Stomach (tissue), 9 donors: ENCODE measurements around the gene PDE6H. TPM values are rescaled to one million over a fixed set of nuclear protein-coding genes. Genes with fewer than 3 reads are reported as not detected.

Experiments
- DNase-seq, 2 donors: peaks; one replicate each; pipeline versions ENCODE4 v3.0.0 to v3.0.0-alpha.2; 2013 to 2019
- H3K27ac ChIP-seq, 5 donors: fragments of 200-600 bp in 4 of 5; sonication (generic) in 4 of 5; one replicate each; pipeline ENCODE4 v1.5.1; 2013 to 2019; ENCODE audit warnings: mild to moderate bottlenecking in 1 of 5, moderate library complexity in 1 of 5
- H3K27me3 ChIP-seq, 3 donors: fragments of 200-600 bp; sonication (generic); one replicate each; pipeline ENCODE4 v1.5.1; 2017 to 2019; ENCODE audit warnings: mixed run types in 1 of 3
- H3K36me3 ChIP-seq, 4 donors: fragments of 200-600 bp; sonication (generic); 1 replicate in 3 of 4; 2 replicates in 1 of 4; pipeline ENCODE4 v1.5.1; 2016 to 2019
- H3K4me1 ChIP-seq, 4 donors: fragments of 200-600 bp; sonication (generic); one replicate each; pipeline ENCODE4 v1.5.1; 2016 to 2019
- H3K4me3 ChIP-seq, 4 donors: fragments of 200-600 bp; sonication (generic) in 3 of 4; one replicate each; pipeline ENCODE4 v1.5.1; 2016 to 2019; ENCODE audit warnings: mild to moderate bottlenecking in 1 of 4
- H3K9me3 ChIP-seq, 4 donors: fragments of 200-600 bp; sonication (generic); one replicate each; pipeline ENCODE4 v1.5.1; 2016 to 2019
- EP300 ChIP-seq: sonication (generic); formaldehyde crosslinking; IDR thresholded peaks from one replicate; pipeline ENCODE4 v1.6.1; 2017; ENCODE audit warnings: antibody characterized with exemption
- POLR2A ChIP-seq, 4 donors: fragments of 450-650 bp; IDR thresholded peaks; one replicate each; pipeline ENCODE4 v1.6.1; 2016; ENCODE audit warnings: antibody characterized with exemption in 4 of 4, control low read depth in 2 of 4, mild to moderate bottlenecking in 1 of 4, moderate library complexity in 1 of 4
- POLR2AphosphoS5 ChIP-seq, 3 donors: sonication (generic); formaldehyde crosslinking; IDR thresholded peaks; one replicate each; pipeline ENCODE4 v1.6.1; 2016; ENCODE audit warnings: antibody characterized with exemption in 3 of 3
- WGBS, 5 donors: extraction: QIAGEN DNeasy Blood & Tissue Kit in 3 of 5; methylation state at CpG; one replicate each; pipeline versions ENCODE4 v1.1.5 to v1.1.7; 2013 to 2018; 5-methylcytosine and 5-hydroxymethylcytosine counted together
- intact Hi-C: fragments of 100-400 bp; cut with DNase I; formaldehyde crosslinking; loops from one replicate; pipeline ENCODE4 v1.15.1; 2023; ENCODE audit warnings: low total_unique reads
- polyA plus RNA-seq, 3 donors: library from polyadenylated mRNA; stranded (reverse); fragments of 200-250 nt; gene quantifications; one replicate each; pipeline ENCODE4 v1.2.3, GENCODE V29; 2013
- total RNA-seq, 5 donors: library from RNA; depleted of rRNA; stranded (reverse); fragments of >200 nt; gene quantifications; one replicate each; pipeline versions ENCODE4 v1.1.0 to v1.2.3, GENCODE V29; 2014 to 2016
- TF ChIP-seq, protein P1 (sequence below), 7 experiments: fragments of 450-650 bp in 4 of 7; fragments of 200-600 bp in 3 of 7; sonication (generic) in 3 of 7; IDR thresholded peaks; one replicate each; pipeline ENCODE4 v1.5.1; 2016 to 2019; ENCODE audit warnings: antibody characterized with exemption in 7 of 7, control low read depth in 2 of 7, mild to moderate bottlenecking in 1 of 7
- donor health status: healthy with polysubstance abuse.
- donor health status: Bipolar disorder and iron deficiency.
- donor health status: healthy.

PDE6H gene
- total and polyA plus RNA-seq, 8 donors = not detected

- intact Hi-C loops = loop anchor here (5.0 kb wide), 1 partner anchor 153 kb away; no protein-coding TSS in a partner anchor
- Histone ChIP-seq H3K4me3 (no peak overlapping the region), H3K9me3 (no peaks in the 10 kb centered on the region), H3K27me3 (no peaks in the 10 kb centered on the region), H3K36me3 (no peaks in the 10 kb centered on the region), H3K27ac (peak overlapping the region in 1 of 5 donors; percentile 41), H3K4me1 (peaks cover 4 to 39% (median 14%) of the 10 kb centered on the region in 4 donors)
- DNase-seq = no peak
- WGBS, 5 donors = 43 to 56% (median 54%) methylated on average over 2 of the region's 2 CpGs
- no peak for TF ChIP-seq POLR2AphosphoS5 (IDR thresholded peaks at IDR 0.05)
- TF ChIP-seq POLR2A (IDR thresholded peaks at IDR 0.05) = no peak
- TF ChIP-seq, protein P1, sequence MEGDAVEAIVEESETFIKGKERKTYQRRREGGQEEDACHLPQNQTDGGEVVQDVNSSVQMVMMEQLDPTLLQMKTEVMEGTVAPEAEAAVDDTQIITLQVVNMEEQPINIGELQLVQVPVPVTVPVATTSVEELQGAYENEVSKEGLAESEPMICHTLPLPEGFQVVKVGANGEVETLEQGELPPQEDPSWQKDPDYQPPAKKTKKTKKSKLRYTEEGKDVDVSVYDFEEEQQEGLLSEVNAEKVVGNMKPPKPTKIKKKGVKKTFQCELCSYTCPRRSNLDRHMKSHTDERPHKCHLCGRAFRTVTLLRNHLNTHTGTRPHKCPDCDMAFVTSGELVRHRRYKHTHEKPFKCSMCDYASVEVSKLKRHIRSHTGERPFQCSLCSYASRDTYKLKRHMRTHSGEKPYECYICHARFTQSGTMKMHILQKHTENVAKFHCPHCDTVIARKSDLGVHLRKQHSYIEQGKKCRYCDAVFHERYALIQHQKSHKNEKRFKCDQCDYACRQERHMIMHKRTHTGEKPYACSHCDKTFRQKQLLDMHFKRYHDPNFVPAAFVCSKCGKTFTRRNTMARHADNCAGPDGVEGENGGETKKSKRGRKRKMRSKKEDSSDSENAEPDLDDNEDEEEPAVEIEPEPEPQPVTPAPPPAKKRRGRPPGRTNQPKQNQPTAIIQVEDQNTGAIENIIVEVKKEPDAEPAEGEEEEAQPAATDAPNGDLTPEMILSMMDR (IDR thresholded peaks at IDR 0.05) = no peak
- TF ChIP-seq EP300 = no peak
Observed at GRCh38 chr12:14999695-15000365, 27.0 kb downstream of the PDE6H start.

DNA sequence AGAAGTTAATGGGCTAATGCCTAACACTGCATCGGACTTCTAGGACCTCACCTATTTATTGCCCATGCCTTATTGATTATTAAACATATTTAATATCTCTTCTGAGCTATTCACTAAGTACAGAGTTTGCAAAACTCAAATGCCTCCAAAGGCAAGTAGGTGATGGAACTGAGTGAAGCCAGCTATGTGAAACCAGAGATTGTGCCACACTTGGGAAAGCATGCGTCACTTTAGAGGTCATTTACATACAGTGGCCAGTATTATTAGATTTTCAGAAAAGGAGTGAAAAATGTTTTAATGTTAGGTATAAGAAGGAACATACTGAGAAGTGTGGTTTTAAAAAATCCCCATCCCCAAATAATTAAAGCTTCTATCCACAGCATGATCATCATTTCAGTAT, 27.7 kb downstream of the PDE6H start:
- no peak overlapping the region for H3K4me3 ChIP-seq
- DNase-seq = no peak
- H3K27ac ChIP-seq = peak overlapping the region in 1 of 5 donors; percentile 71
- no peaks in the 10 kb centered on the region for H3K36me3 ChIP-seq
- WGBS, 5 donors = 89 to 96% (median 94%) methylated on average over 2 of the region's 2 CpGs
- intact Hi-C loops = no loop called here
- TF ChIP-seq, protein P1 (IDR thresholded peaks at IDR 0.05) = no peak
- no peak for TF ChIP-seq EP300
- TF ChIP-seq POLR2AphosphoS5 (IDR thresholded peaks at IDR 0.05) = no peak
- no peak for TF ChIP-seq POLR2A (IDR thresholded peaks at IDR 0.05)
- no peaks in the 10 kb centered on the region for H3K27me3 ChIP-seq
- no peaks in the 10 kb centered on the region for H3K9me3 ChIP-seq
- H3K4me1 ChIP-seq = peaks cover 4 to 46% (median 14%) of the 10 kb centered on the region in 4 donors

DNA sequence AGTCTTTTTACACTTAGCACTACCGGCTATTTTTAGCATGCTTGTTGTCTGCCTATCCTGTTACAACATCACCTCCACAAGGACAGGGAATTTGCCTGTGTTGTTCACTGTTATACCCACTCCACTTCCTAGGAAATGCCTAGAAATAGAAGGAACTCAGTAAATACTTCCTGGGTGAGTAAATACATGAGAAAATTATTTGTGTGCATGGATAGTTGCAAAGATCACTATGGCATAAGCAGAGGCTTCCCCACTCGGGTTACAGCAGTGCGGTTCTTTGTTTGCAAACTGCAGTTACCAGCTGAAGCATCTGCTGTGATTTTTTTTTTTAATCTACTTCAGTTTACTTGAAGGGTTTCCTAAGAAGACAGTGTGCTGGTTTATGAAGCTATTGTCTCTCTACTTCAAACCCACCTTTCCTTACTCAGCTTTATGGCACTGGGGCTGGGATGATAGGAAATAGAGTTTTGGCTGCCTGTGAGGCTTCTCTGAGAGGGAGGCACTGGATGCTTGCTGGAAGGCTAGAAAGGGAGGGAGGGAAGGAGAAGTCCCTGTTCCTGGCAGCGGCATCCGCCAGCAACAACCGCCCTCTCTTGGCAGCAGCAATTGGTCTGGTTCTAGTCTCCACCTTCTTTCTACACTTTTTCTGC, 29.0 kb downstream of the PDE6H start:
- TF ChIP-seq EP300 (no peak), POLR2A (IDR thresholded peaks at IDR 0.05) (no peak), POLR2AphosphoS5 (IDR thresholded peaks at IDR 0.05) (no peak)
- TF ChIP-seq, protein P1 (IDR thresholded peaks at IDR 0.05) = no peak
- H3K9me3 ChIP-seq = no peaks in the 10 kb centered on the region
- 12 to 33% (median 20%) methylated on average over 6 of the region's 6 CpGs for WGBS, 5 donors
- no peaks in the 10 kb centered on the region for H3K36me3 ChIP-seq
- no peaks in the 10 kb centered on the region for H3K27me3 ChIP-seq
- peaks cover 4 to 46% (median 14%) of the 10 kb centered on the region in 4 donors for H3K4me1 ChIP-seq
- intact Hi-C loops = no loop called here
- H3K4me3 ChIP-seq = no peak overlapping the region
- peak; percentile 34 to 74 for DNase-seq
- H3K27ac ChIP-seq = peak overlapping the region in 3 of 5 donors; percentile 30 to 71 (median 44)

DNA sequence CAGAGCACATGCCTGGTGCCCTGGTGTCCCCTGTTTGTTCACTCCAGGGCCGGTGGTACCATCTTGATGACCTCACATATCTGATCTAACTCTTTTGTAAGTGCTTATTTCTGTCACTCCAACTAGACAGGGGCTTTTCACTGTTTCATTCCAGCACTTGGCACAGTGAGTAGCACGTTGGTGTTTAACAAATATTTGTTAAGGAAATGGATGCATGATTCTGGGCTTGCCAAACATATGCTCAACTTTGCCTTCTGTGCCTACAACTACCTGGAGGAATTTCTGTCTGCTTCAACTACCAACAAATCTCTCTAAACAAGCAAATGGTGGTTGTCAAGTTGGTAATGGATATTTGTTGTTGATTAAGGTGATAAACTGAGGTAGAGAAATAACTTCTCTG, 31.6 kb downstream of the PDE6H start:
- TF ChIP-seq, protein P1 (IDR thresholded peaks at IDR 0.05) = no peak
- TF ChIP-seq POLR2A (IDR thresholded peaks at IDR 0.05) (no peak), POLR2AphosphoS5 (IDR thresholded peaks at IDR 0.05) (no peak), EP300 (no peak)
- no peak overlapping the region for H3K4me3 ChIP-seq
- H3K36me3 ChIP-seq = no peaks in the 10 kb centered on the region
- no peaks in the 10 kb centered on the region for H3K9me3 ChIP-seq
- peaks cover 4 to 36% (median 11%) of the 10 kb centered on the region in 4 donors for H3K4me1 ChIP-seq
- H3K27ac ChIP-seq = no peak overlapping the region
- WGBS, 5 donors = 24 to 50% (median 45%) methylated on average over 2 of the region's 2 CpGs
- intact Hi-C loops = no loop called here
- H3K27me3 ChIP-seq = peaks cover 0 to 4% (median 0%) of the 10 kb centered on the region in 3 donors
- DNase-seq = no peak
